CD4-positive, alpha-beta T cell treated with Interleukin-17A for 1 hour (primary cell): ENCODE measurements around the gene C2CD3.

Experiments used
- DNase-seq: peaks from one replicate; pipeline ENCODE4 v3.0.0-alpha.2; 2020

The C2CD3 gene

DNA sequence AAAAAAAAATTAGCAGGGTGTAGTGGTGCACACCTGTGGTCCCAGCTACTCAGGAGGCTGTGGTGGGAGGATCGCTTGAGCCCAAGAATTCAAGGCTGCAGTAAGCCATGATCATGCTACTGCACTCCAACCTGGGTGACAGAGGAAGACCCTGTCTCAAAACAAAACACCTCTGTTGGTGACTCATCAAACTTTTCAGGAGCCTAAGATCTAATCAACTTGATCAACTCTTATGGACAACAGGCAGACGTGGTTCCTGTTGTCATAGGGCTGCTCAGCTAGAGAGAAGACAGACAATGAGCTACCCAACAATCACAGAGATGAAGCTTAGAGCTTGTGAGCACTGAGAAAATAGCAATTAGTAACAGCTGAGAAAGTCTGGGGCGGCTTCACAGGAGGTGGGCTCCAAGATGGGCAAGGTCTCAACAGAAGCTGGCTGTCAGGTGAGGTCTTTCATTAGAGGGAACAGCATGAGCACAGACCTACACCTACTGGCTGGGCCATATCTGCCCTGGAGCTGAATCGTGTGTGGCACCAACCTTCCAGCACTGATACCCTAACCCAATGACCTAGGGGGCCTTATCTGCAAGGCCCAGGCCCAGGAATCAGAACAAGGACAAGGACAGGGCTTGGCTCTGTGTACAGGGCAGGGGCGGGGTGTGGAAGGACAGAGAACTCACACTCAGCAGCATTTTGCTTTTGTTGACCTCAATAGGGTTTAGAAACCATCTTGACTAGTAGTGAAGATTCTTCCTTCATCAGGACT lies 154.7 kb downstream of the C2CD3 start:
- no peak for DNase-seq

DNA sequence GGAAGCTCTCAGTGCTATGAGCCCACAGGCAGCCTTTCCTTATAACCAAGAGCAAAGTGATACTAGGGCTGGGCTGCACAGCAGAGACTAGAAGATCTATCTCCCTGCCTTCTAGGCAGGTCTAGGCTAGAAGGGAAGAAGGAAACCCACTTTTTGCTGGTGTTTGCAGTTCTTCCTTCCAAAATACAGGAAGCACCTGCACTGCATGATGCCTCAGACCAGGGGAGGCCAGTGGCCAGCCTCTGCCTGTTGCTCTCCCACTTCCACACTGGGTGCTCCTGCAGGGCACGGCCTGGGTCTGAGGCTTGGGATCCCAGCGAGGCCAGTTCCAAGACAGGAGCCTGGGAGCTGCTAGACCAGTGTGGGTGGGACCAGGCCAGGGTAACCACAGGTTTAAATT lies 155.9 kb downstream of the C2CD3 start:
- DNase-seq, result no peak

DNA sequence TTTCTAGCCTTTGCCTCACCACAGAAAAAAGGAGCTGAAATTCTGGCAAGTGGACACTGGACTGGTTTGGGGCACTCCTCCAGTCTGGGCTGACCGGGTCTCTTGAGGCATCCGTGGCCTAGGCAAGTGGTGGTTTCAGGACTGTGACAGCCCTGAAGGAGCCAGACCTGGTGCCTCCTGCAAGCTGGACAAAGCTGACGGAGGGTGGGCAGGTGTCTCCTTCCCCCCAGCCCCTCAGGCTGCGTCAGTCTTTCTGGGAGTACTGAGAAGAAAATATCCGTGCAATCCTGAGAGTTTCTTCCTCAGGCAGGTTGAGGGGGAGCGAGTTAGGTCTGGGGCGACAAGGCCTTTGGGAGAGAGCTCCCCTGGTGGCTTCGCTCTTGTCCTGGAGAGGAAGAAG lies 157.7 kb downstream of the C2CD3 start:
- no peak for DNase-seq

DNA sequence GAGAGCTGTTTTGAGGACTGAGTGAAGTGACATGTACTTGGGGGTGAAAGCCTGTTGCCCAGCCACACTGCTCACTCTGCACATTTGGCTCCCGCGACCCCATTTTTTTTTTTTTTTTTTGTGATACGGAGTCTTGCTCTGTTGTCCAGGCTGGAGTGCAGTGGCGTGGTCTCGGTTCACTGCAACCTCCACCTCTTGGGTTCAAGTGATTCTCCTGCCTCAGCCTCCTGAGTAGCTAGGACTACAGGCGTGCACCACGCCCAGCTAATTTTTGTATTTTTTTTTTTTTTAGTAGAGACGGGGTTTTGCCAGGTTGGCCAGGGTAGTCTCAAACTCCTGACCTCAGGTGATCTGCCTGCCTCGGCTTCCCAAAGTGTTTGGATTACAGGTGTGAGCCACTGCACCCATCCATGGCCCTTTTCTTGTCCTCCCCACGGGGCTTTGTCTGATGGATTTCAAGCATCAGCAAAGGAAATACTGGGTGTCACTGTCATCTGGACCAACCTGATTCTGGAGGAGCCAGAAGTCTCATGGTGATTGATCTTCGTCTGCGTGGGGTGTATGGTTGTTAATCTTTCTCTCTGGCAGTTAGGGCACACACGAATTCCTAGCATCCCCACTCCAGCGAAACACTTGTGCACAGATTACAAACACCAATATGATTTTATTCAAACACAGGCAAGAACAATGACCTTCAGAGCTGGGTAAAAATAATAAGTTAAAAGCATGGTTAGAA lies 158.6 kb downstream of the C2CD3 start:
- no peak for DNase-seq

DNA sequence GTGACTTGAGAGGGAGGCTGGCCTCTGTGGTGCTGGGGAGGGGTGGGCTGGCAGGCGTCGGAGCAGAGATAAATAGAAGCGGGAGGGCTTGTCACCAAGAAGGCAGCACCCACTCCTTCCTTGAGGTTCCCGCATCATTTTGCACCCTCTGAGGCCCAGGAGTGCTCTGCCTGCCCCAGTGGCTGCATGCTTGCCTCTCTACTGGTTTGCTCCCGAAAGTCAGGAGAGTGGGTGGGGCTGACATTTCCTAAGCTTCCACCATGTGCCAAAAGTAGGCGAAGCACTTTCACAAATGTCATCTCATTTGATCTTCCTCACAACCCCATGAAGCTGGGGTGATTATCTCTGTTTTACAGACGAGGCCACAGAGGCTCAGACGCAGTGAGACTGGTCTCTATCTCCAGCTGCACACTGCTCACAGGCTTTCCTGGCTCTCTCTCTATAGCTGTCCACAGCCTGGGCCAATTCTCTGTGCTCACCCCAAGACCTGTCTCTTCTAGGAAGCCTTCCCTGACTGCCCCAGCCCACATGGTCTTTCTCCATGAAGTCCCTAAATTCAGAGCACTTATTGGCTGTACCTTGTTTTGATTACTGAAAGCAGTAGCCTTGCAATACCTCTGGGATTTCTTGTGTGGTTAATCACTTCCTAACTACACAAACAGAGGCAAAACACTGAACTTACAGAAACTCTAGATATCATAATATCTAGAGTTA lies 159.3 kb downstream of the C2CD3 start:
- DNase-seq, result peak; percentile 82

DNA sequence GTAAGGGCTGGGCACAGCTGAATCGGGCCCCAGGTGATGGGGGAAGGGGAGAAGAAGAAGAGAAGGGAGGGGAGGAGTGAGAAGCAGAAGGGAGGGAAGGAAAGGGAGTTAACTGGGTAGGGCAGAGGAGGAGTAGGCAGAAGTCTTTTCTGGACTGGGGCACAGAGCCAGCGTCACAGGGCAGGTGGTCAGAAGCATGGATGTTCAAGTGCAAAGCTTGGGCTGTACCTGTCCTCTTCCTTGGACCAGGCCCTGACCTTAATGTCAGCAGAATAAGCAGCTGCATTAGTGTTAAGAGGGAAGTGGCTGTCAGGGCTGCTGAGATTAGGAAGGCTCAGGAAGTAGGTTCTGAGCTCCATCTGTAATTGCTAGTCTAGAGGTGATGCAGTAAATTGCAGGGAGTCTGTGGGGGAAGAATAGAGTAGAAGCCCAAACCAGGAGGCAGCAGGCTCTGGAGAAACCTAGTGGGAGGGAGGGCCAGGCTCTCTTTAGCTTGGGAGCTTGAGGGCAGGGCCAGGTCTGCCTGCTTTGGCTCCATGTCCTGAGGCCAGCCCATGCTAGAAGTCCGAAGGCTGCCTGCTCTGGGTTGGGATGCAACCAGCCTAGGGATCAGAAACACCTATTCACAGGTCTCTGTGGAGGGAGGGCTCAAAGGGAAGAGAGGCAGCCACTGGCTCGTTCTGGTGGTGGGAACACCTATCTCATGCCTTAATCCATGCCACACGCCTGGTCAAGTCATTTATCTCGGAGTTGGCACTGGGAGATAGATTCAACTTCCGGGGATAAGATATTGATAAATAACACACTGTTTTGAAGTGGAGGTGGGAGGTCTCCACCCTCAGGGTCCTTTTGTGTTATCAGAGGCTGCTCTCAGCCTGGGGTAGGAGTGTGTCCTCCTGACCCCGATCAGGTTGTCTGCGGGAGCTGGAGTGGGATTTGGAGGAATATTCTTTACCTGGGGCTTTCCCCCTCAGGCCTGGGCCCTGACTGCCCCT lies 160.2 kb downstream of the C2CD3 start:
- no peak for DNase-seq

DNA sequence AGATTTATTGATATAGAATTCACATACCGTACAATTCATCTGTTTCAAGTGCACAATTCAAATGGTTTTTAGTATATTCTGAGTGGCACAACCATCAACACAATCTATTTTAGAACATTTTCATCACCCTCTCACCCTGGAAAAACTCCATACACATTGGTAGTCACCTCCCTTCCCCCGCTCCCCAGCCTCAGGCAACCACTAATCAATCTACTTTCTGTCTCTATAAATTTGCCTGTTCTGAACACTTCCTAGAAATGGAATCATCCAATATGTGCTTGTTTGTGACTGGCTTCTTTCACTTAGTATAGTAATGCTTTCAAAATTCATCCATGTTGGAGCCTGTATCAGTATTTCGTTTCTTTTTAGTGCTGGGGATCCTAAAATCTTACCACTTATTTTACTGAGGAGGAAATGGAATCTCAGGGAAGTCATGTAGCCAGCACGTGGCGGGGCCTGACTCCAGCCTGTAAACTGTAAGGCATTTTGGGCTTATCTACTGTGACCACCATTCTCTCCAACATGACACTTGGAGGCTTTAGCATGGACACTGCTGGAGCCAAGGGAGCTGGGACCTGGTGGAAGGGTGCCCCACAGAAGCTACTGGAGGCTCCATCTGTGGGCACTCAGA lies 161.0 kb downstream of the C2CD3 start:
- no peak for DNase-seq

DNA sequence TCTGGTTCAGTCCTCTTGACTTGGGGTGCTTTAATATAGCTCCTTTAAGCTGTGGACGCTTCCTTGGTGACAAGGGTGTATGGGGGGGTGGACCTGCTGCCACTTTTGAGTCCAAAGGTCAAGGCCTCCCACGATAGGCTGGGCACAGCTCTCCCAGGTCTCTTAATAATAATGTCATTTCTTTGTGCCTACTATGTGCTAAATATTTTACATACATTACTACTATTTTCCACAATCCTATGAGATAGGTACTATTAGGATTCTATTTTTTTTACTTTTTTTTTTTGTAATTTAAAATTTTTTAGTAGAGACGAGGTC lies 161.6 kb downstream of the C2CD3 start:
- DNase-seq, result no peak

DNA sequence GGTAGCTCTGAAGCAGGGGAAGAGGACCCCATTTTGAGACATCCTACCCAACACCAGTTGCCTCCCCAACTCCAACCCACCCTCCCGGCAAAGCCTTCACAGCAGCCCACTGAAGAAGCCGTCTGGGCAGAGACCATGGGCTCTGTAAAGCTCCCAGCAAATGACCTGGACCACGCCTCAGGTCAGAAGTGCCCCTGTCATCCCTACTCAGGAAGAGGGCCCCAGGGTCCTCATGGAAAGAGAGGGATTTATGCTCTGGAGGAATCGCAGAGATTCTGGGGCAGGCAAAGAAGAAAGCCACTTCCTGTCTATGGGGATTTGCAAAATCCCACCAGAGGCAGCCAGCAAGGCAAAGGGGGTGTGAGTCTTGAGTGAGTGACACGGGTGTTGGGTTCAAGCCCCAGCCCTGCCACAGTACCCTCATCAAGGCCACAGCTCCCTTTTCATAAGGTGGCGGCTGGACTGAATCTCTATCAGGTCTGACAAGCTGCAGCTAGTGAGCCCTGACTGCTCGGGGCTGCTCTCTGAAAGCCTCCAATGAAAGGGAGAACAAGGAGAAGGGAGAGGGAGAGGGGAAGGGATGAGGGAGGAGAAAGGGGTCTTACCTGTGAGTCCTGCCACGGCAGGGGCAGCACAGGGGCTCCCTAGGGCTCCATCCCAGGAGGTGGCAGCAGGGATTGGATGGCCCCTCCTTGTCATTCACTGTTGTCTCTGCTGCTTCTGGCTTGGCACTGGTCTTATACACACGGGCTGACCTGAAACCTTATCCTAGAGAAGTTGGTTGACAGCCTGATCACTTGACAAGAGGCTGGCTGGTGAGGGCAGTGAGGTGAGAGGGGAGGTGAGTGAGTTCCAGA lies 162.2 kb downstream of the C2CD3 start, which contains the start of gene UCP3:
TSS of gene UCP3 (minus strand) at position 713 of the 857 bp plus-strand sequence. CDS start 2,043 bp downstream, outside the sequence.
- DNase-seq, result no peak

DNA sequence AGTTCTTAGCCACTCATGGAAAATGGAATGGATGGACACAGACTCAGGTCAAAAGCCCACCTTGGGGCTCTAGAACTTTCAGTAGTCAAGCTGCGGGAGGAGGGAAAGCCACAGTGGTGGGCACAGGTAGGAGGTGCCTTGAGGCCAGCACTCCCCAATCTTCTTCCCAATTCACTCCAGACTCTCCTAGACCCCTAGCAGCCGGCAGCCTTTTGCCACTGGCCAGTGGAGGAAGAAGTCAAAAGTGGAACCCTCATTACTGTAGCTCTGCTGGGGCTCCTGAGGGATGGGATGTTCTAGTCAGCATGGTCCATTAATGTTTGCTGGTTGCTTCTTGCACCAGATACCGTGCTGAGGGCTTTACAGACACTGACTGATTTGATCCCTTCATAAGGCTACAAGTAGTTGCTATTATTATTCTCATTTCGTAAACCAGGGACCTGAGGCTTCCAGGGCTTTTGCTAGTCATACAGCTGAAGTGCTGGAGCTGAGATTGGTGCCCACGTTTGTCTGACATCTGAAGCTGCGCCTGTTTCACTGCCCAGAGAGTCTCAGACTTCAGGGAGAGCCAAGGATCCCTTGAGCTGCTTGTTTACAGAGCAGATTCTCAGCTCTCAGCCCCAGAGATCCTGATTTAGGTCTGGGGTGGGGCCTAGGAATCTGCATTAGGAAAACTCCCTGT lies 163.0 kb downstream of the C2CD3 start:
- no peak for DNase-seq

DNA sequence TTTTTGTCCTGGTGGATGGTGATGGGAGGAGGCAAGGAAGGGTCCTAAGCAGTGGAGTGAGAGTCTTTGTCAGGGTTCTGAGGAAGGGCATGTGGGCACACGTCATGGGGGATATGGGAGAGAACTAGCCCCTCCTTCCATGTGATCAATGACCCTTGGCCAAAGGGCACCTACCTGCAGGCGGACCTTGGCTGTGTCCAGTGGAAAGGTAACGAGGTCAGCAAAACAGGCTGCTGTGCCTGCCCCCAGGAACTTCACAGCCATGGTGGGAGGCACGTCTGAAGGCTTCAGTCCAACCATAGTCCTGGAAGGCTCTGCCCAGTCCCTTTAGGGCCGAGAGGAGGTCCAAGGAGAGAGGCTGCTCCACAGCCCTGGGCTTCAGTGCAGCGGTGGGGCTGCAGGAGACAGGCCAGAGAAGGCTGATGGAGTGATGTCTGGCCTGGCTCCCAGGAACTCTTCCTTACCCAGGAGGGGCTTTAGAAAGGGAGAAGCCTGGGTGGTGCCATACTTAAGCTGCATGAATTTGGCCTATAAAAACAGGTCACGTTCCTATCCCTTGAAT lies 164.0 kb downstream of the C2CD3 start:
- no peak for DNase-seq

DNA sequence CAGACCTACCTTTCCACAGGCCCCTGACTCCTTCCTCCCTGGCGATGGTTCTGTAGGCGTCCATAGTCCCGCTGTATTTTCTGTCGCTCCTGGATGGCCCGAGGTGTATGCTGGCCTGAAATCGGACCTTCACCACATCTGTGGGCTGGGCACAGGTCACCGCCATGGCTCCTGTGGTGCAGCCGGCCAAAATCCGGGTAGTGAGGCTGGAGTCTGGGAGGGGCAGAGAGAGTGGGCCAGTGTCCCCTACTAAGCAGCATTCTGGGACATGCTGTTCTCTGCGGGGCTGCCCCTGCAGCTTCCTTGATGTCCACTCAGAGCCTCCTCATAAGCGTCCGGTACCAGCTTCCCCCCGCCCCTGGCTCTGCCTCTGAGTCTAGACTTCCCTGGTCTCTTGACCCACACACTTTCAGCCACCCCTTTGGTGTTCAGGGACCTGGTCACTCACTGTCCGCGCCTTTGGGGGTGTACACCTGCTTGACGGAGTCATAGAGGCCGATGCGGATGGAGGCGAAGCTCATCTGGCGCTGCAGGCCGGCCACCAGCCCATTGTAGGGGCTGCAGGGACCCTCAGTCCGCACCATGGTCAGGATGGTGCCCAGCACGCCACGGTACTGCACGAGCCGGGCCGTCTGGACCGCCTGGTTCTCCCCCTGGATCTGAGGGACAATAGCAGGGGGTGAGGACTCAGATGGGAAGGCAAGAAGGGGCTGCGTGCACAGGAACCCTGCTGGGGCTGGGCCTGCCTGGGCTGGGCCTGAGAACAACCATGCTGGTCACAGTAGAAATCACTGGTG lies 164.9 kb downstream of the C2CD3 start:
- DNase-seq, result no peak

DNA sequence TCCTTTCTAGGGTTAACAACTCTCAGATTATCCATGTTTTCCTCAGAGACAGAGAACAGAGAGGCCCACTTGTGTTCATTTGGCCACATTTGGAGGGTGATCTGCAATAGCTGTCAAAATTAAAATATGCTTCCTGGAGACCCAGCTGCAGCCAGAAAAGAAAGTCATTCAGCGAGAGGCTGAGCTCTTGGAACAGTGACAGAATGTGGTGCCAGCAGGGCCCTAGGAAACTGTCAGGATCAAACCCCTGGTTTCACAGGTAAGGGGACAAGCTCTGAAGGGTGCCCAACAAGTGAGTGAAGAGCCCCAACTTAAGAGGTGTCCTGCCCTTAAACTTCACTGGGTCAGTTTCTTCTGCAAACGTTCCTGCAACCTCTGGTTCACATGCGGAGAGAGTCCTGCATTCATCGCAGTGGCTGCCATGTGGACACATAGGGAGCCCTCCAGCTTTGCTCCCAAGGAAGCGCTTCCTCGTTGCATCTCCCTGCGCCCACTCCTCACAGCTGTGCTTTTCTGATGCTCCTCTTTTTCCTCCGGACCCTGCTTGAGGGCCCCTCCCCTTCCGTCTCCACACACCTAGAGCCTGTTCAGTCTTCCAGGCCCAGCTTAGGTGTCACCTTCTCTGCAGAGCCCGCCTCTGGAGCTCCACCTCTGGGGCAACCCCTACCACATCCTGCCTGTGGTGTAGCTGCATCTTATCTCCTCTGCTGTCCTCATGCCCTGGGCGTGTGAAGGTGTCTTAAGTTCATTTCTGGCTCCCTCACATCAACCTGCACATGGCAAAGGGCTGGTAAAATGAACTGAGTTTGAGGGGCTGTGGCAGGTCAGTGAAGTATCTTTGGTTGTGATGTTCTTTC lies 165.8 kb downstream of the C2CD3 start:
- DNase-seq, result peak; percentile 91

DNA sequence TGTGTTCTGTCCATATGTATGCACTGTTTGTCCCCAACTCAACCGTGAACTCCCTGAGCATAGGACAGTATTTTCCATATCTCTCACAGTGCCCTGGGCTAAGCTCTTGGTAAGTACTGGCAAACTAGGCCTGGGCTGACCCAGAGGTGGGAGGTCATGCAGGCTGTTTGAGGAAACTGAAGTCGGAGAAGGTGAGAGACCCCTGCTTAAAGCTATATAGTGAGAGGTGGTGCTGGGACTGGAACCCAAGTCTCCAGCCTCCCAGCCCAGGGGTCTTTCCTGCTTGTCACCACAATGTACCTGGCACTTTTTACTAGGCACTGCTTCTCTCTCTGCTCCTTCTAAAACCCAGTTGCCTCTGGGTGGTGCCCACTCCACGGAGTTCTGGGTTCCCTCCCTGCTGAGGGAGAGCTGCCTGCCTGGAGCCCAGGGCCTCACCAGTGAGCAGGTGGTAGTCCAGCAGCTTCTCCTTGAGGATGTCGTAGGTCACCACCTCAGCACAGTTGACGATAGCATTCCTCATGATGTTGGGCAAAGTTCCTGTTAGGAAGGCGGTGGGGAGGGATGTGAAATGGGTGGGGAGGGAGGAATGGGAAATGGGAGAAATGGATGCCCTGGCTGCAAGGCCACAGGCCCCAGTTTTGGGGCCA lies 166.6 kb downstream of the C2CD3 start:
- no peak for DNase-seq

DNA sequence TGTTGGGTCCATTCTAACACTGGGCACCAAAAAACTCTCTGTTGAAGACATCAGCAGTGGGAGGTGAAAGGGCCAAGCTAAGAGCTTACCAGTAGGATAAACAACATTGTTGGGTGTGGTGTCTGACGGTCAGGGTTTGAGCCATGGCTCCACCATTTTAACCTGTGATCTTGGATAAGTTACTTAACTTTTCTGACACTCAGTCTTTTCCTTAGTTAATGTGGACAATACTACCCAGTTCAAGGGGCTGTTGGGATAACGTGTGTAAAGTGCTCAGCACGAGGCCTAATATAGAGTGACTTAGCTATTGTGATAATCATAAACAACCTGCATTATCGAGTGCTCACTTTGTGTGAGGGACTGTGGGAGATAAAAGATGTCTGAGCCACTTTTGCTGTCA lies 168.0 kb downstream of the C2CD3 start:
- no peak for DNase-seq

DNA sequence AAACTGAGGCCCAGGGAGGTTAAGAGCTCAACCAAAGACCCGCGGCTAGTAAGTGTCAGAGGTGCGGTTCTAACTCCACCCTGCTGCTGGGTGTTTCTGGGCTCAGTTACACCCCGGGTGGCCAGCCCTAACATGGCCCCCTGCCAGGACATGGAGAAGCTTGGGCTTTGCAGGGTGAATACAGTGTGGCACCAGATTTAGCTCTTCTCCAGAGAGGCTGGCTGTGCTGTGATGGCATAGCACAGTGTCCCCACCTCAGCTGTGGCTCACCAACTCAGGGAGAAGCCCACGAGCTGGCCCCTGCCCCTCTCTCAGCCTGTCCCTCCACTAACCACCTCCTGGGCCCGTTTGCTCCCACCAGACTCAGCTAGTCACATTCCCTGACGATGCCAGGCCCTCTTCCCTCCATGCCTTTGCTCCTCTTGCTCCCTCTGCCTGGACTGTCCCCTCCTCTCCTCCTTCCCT lies 168.9 kb downstream of the C2CD3 start:
- DNase-seq, result no peak

DNA sequence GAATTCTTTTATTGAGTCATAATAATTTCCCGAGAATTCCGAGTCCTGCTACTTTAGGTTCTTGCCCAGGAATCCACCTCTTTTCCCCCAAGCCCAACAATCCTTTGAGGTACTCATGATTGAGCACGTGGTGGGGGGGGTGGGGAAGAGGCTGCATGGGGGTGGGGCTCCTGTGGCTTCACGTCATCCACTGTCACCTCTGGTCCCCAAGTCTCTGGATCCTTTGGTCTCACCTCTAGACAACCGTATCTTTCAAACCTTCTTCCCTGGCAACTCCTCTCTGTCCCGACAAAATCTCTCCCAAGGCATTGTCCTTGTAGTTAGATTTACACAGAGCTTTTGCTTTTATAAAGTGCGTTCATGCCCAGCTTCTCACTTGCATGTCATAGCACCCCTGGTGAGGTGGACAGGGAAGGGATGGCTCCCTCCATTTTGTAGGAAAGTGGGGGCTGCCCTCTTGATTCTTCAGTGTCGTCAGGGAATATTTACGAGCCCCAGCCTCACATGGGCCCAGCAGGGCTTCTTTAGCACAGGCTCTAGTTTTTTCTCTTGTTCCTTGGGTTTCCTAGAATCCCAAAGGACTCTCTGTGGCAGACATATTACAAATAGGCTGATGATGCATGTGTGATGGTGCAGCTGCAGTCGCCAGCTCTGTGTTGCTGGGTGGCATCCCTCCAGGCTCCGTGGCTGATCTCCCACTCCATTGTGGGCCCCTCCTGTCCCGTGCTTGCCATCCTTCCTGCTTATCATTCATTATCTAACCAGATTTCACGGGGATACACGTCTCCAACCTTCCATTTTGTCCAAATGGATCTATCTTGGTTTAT lies 170.3 kb downstream of the C2CD3 start:
- no peak for DNase-seq
